GM21515 (cell line): Measurements from ENCODE around the gene GNS.

Experiments used
- ATAC-seq: cut with Tn5 transposase; IDR thresholded peaks from one replicate; pipeline ENCODE4 v1.9.1; 2021; ENCODE audit not compliant: unreplicated experiment

Gene GNS

DNA sequence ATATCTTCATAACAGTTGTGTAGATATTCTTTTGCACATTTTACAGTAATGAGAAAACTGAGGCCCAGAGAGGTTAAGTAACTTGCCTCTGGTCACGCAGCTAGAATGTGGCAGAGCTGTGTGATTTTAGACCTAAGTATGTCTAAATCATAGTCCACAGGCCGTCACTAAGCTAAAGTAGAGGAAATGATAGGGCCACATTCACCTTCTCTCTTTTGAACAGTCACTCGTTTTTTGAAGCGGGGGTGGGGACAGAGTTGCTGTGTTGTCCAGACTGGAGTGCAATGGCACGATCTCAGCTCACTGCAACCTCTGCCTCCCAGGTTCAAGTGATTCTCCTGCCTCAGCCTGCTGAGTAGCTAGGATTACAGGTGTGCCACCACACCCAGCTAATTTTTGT is 80.4 kb downstream of the GNS start:
- ATAC-seq, result no peak

- ATAC-seq, result no peak
Observed at GRCh38 chr12:64678248-64678647, 81.0 kb downstream of the GNS start.

DNA sequence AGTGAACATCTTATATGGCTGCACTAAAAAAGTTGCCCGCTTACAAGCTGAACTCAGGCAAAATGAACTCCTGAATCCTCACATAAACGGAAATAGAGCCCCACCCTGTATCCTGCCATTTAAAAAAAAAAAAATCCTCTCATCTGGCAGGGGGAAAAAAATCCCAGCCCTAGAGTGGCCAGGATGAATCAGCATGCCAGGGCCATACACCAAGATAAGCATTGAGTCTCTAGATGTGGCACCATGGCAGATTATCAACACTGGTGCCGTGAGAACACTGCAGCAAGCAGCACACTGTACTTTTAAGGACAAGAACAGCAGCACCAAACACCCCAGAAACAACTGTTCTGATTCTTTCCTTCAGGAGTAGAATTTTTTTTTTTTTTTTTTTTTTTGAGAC is 83.4 kb downstream of the GNS start:
- ATAC-seq, result no peak

GRCh38 chr12:64674367-64674922 is 84.8 kb downstream of the GNS start:
- ATAC-seq, result no peak

DNA sequence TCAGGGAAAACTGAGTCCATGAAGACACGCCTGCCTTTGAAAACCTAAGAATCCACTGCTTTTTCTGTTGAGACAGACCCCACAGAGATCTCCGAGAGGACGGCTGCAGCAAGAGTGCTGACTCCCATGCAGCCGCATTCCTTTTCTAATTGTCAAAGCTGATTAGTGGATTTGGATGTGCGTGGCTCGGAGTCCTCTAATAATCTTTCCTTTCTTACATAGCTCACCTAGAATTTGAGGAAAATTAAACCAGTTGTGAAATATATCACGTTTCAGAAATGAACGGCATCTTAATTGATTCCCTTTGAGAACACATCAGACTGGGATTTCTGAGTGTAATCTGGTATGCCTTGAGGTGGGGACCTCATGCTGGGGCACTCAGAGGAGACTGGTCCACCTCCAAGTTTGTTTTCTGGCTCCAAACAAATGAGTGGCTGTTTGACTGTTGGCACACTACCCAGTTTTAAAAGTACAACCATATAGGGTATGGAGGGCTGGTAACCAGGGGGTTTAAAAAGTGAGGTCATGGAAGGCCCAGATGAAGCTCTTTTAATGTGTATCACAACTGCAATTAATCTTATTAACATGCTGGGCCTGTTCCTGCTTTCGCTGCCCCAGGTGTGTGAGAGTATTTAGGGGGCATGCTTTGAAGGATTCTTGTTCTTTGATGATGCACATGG is 85.6 kb downstream of the GNS start:
- ATAC-seq, result no peak

DNA sequence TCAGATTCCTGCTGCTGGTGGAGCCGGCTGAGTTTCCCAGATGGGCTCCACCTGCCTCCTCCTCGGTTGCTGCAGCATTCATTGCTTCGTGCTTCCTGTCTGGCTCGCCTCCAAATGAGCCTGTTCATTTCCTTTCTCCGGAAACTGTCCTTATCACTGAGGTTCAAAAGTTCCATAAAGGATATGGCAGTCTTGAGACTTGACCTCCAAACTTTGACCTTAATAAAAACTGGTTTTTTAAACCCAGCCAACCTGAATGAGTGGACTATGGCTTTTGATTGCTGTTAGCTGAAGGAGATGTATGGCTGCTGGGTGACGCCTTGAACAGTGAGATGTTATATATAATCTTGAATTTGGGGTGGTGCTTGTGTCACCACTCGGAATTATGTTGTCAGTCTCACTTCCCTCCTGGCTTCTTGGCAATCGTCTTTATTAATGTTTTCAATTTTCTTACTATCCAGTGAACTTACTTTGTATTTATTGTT is 86.2 kb downstream of the GNS start:
- ATAC-seq, result no peak

- ATAC-seq, result no peak
Observed at GRCh38 chr12:64671681-64672080, 87.5 kb downstream of the GNS start.

DNA sequence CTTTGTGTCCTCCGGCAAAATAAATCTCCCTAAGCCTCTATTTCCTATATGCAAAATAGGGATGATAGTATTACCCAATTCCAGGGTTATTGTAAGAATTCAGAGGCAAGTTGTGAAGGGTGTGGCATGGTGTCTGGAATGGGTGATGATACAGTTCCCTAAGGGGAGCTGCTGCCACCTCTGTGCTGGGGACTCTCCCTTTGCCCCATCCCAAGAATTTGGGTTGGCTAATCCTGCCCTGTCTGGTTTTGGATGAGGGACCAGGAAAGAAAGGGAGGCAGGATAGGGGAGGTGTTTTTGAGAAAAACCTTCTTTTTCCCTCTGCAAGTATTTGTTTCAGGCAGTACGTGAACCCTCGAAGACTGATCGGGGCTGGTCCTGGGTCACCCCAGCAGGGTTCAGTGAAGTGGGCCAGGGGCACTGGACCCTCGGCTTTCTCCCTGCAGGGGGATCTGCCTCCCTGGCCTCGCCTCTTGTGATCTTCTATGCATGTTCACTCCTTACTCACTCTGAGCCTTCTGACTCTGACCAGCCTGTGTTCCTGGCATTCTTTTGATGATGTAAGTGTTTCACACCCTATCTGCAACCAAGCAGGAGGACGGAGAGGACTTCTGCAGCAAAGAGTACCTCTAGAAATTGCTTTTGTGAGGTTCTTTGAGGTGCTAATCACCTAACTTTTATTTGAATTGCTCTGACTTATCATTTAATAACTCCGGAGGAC is 88.1 kb downstream of the GNS start:
- ATAC-seq, result no peak

DNA sequence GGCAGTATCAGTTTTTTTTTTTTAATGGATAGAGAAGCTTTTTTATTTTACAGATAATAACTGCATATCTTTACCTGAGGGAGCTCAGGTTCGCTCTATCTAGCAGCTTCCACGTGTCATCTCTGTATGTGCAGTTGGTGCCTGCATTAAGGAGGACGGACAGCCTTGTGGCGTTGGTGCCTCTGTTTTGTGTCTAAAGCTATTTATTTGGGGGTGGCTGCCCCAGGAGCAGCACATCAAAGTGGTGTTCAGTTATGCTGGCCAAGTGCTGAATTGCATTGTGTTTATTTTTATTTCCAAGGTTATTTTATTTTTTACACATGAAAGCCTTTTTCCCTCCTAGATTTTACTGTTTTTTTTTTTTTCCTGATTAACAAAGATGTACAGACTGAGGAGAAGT is 89.2 kb downstream of the GNS start:
- ATAC-seq, result no peak

DNA sequence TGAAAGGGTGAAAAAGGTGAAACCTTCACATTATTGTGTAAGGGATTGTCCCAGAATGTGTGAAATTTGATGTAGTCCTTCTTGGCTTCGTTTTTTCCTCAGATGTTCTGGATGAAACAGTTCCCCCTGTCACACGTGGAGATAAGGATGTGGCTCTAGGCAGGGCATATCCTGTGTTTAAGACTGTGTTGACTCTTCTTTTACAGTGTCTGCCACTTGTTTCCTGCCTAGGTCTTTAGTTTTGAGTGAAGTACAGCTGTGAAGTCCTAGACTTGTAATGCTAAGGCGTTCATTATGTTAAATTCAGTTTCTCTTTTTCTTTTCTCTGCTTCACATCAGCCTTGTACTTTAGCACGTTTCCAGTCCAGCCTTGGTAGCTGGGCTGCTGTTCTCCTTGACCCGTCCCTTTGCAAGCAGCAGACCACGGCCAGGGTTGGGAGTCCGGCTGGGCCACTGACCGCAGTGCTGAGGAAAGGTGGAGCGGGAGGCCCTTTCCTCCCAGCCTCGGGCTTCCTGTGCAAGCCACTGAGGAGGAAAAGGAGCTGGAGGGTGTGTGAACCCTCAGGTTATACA is 89.8 kb downstream of the GNS start:
- peak; percentile 68 for ATAC-seq

DNA sequence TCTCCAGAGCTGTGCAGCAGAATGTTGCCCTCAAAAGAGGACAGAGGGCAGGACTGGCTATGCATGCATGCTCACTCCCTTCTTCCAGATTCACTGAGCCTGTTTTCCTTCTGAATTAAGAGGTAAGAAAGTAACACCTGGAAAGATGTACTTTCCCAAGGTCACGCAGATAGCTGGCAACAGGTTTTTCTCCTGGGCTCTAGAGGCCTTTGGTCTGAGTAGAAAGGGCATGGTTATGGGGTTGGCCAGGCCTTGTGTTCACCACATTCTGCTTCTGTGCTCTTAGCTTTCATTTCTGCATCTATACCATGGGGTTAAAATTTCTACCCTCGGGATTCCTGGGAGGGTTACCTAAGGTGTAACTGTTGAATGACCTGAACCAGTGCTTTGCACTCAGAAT is 91.4 kb downstream of the GNS start:
- no peak for ATAC-seq

GRCh38 chr12:64666054-64666914 is 92.9 kb downstream of the GNS start:
- ATAC-seq, result no peak

- ATAC-seq, result no peak
Observed at GRCh38 chr12:64665514-64665913, 93.7 kb downstream of the GNS start.
